GM12801 (cell line): Measurements from ENCODE around the gene SLC24A3.

ENCODE experiments used
- CTCF ChIP-seq: IDR thresholded peaks from one replicate; pipeline ENCODE4 v1.5.1; 2011; ENCODE audit warnings: control low read depth; ENCODE audit not compliant: insufficient read length; ENCODE audit errors: extremely low read depth

Gene SLC24A3

DNA sequence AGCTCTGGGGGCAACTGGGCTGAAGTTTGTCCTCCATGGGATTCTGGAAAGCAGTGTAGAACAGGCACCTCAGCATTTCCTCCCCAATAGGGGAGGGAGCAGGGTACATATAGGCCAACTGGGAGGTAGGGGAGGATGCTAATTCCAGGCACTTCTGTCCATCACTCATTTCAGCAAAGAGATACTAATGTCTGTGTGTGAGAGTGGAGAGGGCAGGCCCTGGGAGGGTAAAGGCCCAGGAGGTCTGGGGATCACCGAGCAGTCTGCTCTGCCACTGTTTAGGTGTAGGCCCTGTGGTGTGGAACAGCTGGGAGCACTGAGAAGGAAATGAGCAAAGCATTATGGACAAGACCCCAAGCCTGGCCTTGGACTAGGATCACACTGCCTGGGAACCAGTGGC lies 158.7 kb downstream of the SLC24A3 start:
- no peak for TF ChIP-seq CTCF

DNA sequence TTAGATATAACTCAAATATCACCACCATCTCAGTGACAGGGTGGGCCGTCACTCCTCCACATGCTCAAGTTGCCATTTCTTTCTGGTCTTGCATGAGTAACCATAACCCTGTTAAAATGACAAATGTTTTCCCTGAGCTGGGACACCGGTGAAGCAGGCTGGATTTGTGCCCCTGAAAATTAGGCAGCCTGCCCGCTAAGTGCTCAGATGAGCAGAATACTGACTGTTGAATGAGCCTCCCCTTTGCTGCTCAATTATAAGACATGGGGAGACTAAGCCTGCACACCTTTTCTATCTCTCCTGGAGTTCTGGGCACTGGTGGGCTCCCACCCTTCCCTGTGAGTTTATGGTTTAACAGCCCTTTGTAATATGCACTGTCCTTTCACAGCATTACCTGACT lies 161.8 kb downstream of the SLC24A3 start:
- no peak for TF ChIP-seq CTCF

GRCh38 chr20:19375395-19375794 lies 163.0 kb downstream of the SLC24A3 start:
- TF ChIP-seq CTCF: no peak

- no peak for TF ChIP-seq CTCF
Measured at GRCh38 chr20:19375801-19376200, 163.4 kb downstream of the SLC24A3 start.

GRCh38 chr20:19376451-19377229 lies 164.2 kb downstream of the SLC24A3 start:
- no peak for TF ChIP-seq CTCF

DNA sequence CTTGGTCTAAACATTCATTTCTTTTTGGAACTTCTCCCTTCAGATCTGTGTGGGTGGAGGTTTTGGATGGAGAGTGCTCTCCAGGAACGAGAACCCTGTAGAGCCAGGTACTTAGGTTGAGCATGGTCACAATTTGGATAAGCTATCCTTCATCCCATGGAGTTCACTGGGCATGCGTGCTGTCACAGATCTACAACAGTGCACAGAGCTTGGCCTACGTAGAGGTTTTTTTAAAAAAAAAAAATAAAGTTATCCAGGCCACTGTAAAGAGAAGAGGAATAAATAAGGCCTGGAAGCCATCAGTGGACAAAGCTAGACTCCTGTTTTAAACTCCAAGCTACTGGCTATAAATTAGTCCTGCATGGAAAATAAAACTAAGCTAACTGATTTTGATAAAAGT lies 165.6 kb downstream of the SLC24A3 start:
- no peak for TF ChIP-seq CTCF

DNA sequence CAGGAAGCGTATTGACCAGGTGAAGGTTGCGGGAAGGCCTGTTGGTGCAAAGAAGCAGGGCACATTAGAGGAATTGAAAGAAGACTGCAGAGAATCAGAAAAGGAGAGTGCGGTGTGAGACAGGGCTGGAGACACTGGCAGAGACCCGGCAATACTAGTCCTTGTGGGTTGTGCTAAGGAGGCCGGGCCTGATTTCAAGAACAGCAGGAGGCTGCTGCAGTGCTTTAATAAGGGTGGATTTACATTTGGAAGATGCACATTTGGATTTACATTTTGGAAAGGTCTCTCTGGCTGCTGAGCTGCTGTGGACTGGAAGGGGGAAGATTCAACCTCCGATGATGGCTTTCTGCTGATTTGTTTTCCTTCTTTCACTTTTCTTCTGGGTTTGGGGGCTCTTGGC lies 167.8 kb downstream of the SLC24A3 start:
- no peak for TF ChIP-seq CTCF
